ENCODE data around the gene RFLNA. TPM values are rescaled to one million over a fixed set of nuclear protein-coding genes. Genes with fewer than 3 reads are reported as not detected.

Gene RFLNA
- total RNA-seq, 2 experiments from 2014 or later = not detected

DNA sequence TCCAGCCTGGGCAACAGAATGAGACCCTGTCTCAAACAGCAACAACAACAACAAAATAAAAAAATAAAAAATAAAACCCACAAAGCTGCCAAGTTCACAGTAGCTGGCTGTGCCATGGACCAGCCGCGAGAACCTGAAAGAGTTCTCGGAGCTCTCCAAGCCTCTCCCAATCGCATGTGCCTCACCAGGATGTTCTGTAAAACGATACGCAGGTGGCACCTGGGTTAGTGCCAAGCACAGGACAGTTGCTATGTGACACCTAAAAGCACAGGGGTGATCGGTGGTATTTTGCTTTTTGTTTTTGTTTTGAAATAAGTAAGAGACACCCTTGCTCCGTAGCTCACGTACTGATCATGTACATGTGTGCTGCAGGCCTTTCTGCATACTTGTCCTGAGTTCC lies 52.4 kb downstream of the RFLNA start:
- no peaks in the 10 kb centered on the region for H3K4me1 Mint-ChIP-seq
- no peak overlapping the region for H3K4me3 Mint-ChIP-seq
- DNase-seq (no peak), ATAC-seq (no peak)
- no peaks in the 10 kb centered on the region for H3K9me3 Mint-ChIP-seq (ENCODE audit: low read depth)
- H3K27ac Mint-ChIP-seq = no peak overlapping the region
- H3K27me3 Mint-ChIP-seq = no peaks in the 10 kb centered on the region
- CTCF ChIA-PET = interaction anchor here (0.7 to 1.6 kb wide), 7 partner anchors 124 to 427 kb away, joined by 3 to 8 read pairs (median 4); no protein-coding TSS in a partner anchor
- peaks cover 6% of the 10 kb centered on the region for H3K36me3 Mint-ChIP-seq

GRCh38 chr12:124347805-124348658 lies 53.1 kb downstream of the RFLNA start:
- CTCF ChIA-PET = interaction anchor here (0.7 to 1.6 kb wide), 7 partner anchors 108 to 424 kb away, joined by 3 to 8 read pairs (median 3); no protein-coding TSS in a partner anchor
- ATAC-seq = no peak
- Mint-ChIP-seq H3K4me1 (no peaks in the 10 kb centered on the region), H3K36me3 (peaks cover 1% of the 10 kb centered on the region), H3K27ac (no peak overlapping the region), H3K27me3 (no peaks in the 10 kb centered on the region), H3K9me3 (ENCODE audit: low read depth) (no peaks in the 10 kb centered on the region), H3K4me3 (no peak overlapping the region)
- peak; percentile 42 for DNase-seq

DNA sequence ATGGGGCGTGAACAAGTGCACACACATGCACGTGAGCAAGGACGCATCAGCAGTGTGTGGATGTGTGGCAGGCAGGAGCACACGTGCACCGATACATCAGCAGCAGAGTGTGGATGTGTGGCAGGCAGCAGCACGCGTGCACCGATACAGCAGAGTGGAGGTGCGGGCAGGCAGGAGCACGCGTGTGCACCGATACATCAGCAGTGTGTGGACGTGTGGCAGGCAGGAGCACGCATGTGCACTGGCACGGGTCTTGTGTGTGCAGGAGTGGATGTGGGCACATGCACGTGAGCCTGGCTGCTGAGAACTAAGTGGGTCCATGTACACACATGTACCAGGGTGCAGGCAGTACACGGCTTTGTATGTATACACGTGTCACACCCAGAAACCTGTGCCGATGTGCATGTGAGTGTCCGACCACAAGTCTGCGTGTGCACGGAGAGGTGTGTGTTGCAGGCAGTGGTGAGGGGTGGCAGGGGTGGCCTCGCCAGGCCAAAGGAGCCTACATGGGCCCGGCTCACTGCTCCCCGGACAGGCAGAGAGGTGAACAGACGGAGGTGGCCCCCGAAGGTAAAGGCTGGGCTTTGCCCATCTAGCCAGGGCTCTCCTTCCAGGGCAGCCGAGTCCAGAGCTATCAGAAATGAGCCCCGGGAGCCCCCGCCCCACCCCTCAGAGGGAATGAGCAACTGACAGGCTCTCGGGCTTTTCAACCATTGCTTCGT lies 53.9 kb downstream of the RFLNA start:
- H3K4me3 Mint-ChIP-seq = no peak overlapping the region
- H3K27ac Mint-ChIP-seq = no peak overlapping the region
- H3K27me3 Mint-ChIP-seq = no peaks in the 10 kb centered on the region
- ATAC-seq (no peak), DNase-seq (no peak)
- no peaks in the 10 kb centered on the region for H3K9me3 Mint-ChIP-seq (ENCODE audit: low read depth)
- H3K4me1 Mint-ChIP-seq = no peaks in the 10 kb centered on the region
- CTCF ChIA-PET = interaction anchor here (0.7 to 1.6 kb wide), 5 partner anchors 107 to 423 kb away, joined by 3 to 7 read pairs (median 3); no protein-coding TSS in a partner anchor
- peaks cover 1% of the 10 kb centered on the region for H3K36me3 Mint-ChIP-seq

GRCh38 chr12:124350491-124350890 lies 55.6 kb downstream of the RFLNA start:
- Mint-ChIP-seq H3K4me1 (no peaks in the 10 kb centered on the region), H3K36me3 (peaks cover 1% of the 10 kb centered on the region), H3K4me3 (no peak overlapping the region), H3K27ac (no peak overlapping the region), H3K27me3 (no peaks in the 10 kb centered on the region), H3K9me3 (ENCODE audit: low read depth) (no peaks in the 10 kb centered on the region)
- CTCF ChIA-PET = no interaction called here
- no peak for ATAC-seq
- no peak for DNase-seq

GRCh38 chr12:124351422-124351821 lies 56.5 kb downstream of the RFLNA start:
- ATAC-seq (no peak), DNase-seq (no peak)
- no peaks in the 10 kb centered on the region for H3K4me1 Mint-ChIP-seq
- H3K27ac Mint-ChIP-seq = no peak overlapping the region
- H3K9me3 Mint-ChIP-seq (ENCODE audit: low read depth) = no peaks in the 10 kb centered on the region
- CTCF ChIA-PET = no interaction called here
- H3K27me3 Mint-ChIP-seq = no peaks in the 10 kb centered on the region
- no peak overlapping the region for H3K4me3 Mint-ChIP-seq
- peaks cover 1% of the 10 kb centered on the region for H3K36me3 Mint-ChIP-seq

GRCh38 chr12:124352257-124352656 lies 57.4 kb downstream of the RFLNA start:
- Mint-ChIP-seq H3K27me3 (no peaks in the 10 kb centered on the region), H3K9me3 (ENCODE audit: low read depth) (no peaks in the 10 kb centered on the region), H3K27ac (no peak overlapping the region), H3K4me3 (no peak overlapping the region), H3K4me1 (no peaks in the 10 kb centered on the region), H3K36me3 (peaks cover under 1% of the 10 kb centered on the region)
- CTCF ChIA-PET = interaction anchor here (1.2 kb wide), 1 partner anchor 47 kb away, joined by 4 read pairs; no protein-coding TSS in a partner anchor
- no peak for ATAC-seq
- DNase-seq = no peak

- no peaks in the 10 kb centered on the region for H3K4me1 Mint-ChIP-seq
- H3K9me3 Mint-ChIP-seq (ENCODE audit: low read depth) = no peaks in the 10 kb centered on the region
- no peak overlapping the region for H3K27ac Mint-ChIP-seq
- H3K36me3 Mint-ChIP-seq = peaks cover 4% of the 10 kb centered on the region
- CTCF ChIA-PET = interaction anchor here (1.2 kb wide), 1 partner anchor 47 kb away, joined by 4 read pairs; no protein-coding TSS in a partner anchor
- no peak overlapping the region for H3K4me3 Mint-ChIP-seq
- ATAC-seq = no peak
- DNase-seq = no peak
- no peaks in the 10 kb centered on the region for H3K27me3 Mint-ChIP-seq
These were observed 57.9 kb downstream of the RFLNA start for GRCh38 chr12:124352839-124353238.

GRCh38 chr12:124354400-124354799 lies 59.5 kb downstream of the RFLNA start:
- DNase-seq = no peak
- CTCF ChIA-PET = no interaction called here
- Mint-ChIP-seq H3K4me1 (no peaks in the 10 kb centered on the region), H3K27ac (no peak overlapping the region), H3K4me3 (no peak overlapping the region), H3K36me3 (peaks cover 8% of the 10 kb centered on the region), H3K27me3 (no peaks in the 10 kb centered on the region), H3K9me3 (ENCODE audit: low read depth) (no peaks in the 10 kb centered on the region)
- no peak for ATAC-seq

DNA sequence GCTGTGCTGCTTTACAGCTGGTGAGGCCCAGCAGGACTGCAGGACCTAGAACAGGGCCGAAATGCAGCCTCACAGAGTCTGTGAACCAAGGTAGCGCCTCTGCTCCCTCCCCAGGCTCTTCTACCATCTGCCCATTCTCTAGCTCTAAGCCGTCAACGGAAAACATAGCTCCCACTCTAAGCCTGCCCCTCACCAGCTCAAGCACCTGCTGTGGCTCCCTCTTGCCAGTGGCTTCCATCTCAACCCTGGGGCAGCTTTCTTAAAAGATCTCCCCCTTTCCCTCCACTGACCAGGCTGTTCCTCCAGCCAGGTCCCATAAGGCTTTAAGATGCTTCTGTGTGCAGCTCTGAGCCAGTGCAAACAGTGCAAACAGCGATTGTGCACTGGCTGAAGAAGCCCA lies 61.3 kb downstream of the RFLNA start:
- Mint-ChIP-seq H3K4me3 (no peak overlapping the region), H3K36me3 (peaks cover 8% of the 10 kb centered on the region), H3K27ac (no peak overlapping the region), H3K27me3 (no peaks in the 10 kb centered on the region), H3K4me1 (no peaks in the 10 kb centered on the region), H3K9me3 (ENCODE audit: low read depth) (no peaks in the 10 kb centered on the region)
- no peak for ATAC-seq
- no peak for DNase-seq
- CTCF ChIA-PET = no interaction called here

DNA sequence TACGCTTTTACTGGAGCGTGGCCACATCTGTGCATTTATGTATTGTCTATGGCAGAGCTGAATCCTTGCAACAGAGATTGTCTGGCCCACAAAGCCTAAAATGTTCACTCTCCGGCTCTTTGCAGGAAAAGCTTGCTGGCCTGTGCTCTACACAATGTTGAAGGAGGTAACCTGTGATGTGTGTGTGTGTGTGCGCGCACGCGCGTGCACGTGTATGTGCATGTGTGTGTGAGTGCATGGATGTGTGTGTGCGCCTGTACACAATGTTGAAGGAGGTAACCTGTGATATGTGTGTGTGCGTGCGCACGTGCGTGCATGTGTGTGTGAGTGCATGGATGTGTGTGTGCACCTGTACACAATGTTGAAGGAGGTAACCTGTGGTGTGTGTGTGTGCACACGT lies 62.7 kb downstream of the RFLNA start:
- H3K27me3 Mint-ChIP-seq = no peaks in the 10 kb centered on the region
- ATAC-seq (no peak), DNase-seq (no peak)
- H3K4me3 Mint-ChIP-seq = no peak overlapping the region
- no peak overlapping the region for H3K27ac Mint-ChIP-seq
- peaks cover 8% of the 10 kb centered on the region for H3K36me3 Mint-ChIP-seq
- no peaks in the 10 kb centered on the region for H3K9me3 Mint-ChIP-seq (ENCODE audit: low read depth)
- CTCF ChIA-PET = no interaction called here
- no peaks in the 10 kb centered on the region for H3K4me1 Mint-ChIP-seq

DNA sequence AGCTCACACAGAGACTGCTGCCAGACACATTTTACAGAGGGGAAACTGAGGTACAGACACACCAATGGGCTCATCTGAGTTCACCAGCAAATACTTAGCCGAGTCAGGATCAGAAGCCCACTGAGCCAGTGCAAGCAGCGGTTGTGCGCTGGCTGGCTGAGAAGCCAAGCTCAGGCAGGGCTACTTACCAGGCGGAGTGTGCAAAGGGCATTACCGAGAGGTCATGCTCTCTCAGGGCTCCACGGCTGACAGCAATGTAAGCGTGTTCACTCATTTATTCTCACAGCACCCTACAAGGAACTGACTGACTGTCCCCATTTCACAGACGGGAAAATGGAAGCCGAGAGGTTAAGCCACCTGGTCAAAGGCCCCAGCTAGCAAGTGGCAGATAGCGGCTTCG lies 63.7 kb downstream of the RFLNA start:
- ATAC-seq (no peak), DNase-seq (no peak)
- Mint-ChIP-seq H3K36me3 (peaks cover 8% of the 10 kb centered on the region), H3K9me3 (ENCODE audit: low read depth) (no peaks in the 10 kb centered on the region), H3K4me3 (no peak overlapping the region), H3K4me1 (no peaks in the 10 kb centered on the region), H3K27me3 (no peaks in the 10 kb centered on the region), H3K27ac (no peak overlapping the region)
- CTCF ChIA-PET = no interaction called here

GRCh38 chr12:124359671-124360581 lies 65.0 kb downstream of the RFLNA start:
- no peak for DNase-seq
- CTCF ChIA-PET = no interaction called here
- Mint-ChIP-seq H3K9me3 (ENCODE audit: low read depth) (no peaks in the 10 kb centered on the region), H3K4me3 (no peak overlapping the region), H3K4me1 (no peaks in the 10 kb centered on the region), H3K36me3 (peaks cover 8% of the 10 kb centered on the region), H3K27me3 (no peaks in the 10 kb centered on the region), H3K27ac (no peak overlapping the region)
- ATAC-seq = no peak
